ENCODE measurements around the gene RAG1.

The RAG1 gene

GRCh38 chr11:36578458-36578857 is 10.7 kb downstream of the RAG1 start:
- Histone ChIP-seq H3K79me2 (ENCODE audit: low read length) (no peaks in the 10 kb centered on the region), H3K9me3 (ENCODE audit: insufficient read depth, low read length) (no peaks in the 10 kb centered on the region), H3K4me2 (ENCODE audit: low read length) (no peak overlapping the region), H2AFZ (ENCODE audit: low read depth, low read length) (no peak overlapping the region), H3K4me1 (ENCODE audit: low read length) (no peaks in the 10 kb centered on the region), H3K4me3 (ENCODE audit: low read length) (no peak overlapping the region), H4K20me1 (ENCODE audit: insufficient read depth, low read length) (no peaks in the 10 kb centered on the region), H3K36me3 (replicated peaks; ENCODE audit: low read depth, low read length) (no peaks in the 10 kb centered on the region), H3K9ac (ENCODE audit: low read length) (no peak overlapping the region), H3K27me3 (ENCODE audit: low read depth, low read length) (peaks cover 33% of the 10 kb centered on the region), H3K27ac (ENCODE audit: low read length) (no peak overlapping the region)
- TF ChIP-seq CTCF (IDR thresholded peaks at IDR 0.05; ENCODE audit: low read depth, low read length) (no peak), EZH2phosphoT487 (IDR thresholded peaks at IDR 0.05; ENCODE audit: low read depth) (no peak)

- Histone ChIP-seq H3K9ac (ENCODE audit: low read length) (no peak overlapping the region), H3K36me3 (replicated peaks; ENCODE audit: low read depth, low read length) (no peaks in the 10 kb centered on the region), H3K27me3 (ENCODE audit: low read depth, low read length) (peaks cover 19% of the 10 kb centered on the region), H3K27ac (ENCODE audit: low read length) (no peak overlapping the region), H2AFZ (ENCODE audit: low read depth, low read length) (no peak overlapping the region), H3K9me3 (ENCODE audit: insufficient read depth, low read length) (no peaks in the 10 kb centered on the region), H4K20me1 (ENCODE audit: insufficient read depth, low read length) (no peaks in the 10 kb centered on the region), H3K4me2 (ENCODE audit: low read length) (no peak overlapping the region), H3K79me2 (ENCODE audit: low read length) (no peaks in the 10 kb centered on the region), H3K4me3 (ENCODE audit: low read length) (no peak overlapping the region), H3K4me1 (ENCODE audit: low read length) (no peaks in the 10 kb centered on the region)
- TF ChIP-seq EZH2phosphoT487 (IDR thresholded peaks at IDR 0.05; ENCODE audit: low read depth) (no peak), CTCF (IDR thresholded peaks at IDR 0.05; ENCODE audit: low read depth, low read length) (no peak)
Observed at GRCh38 chr11:36581536-36581935, 13.7 kb downstream of the RAG1 start.

- no peaks in the 10 kb centered on the region for H3K36me3 ChIP-seq (replicated peaks; ENCODE audit: low read depth, low read length)
- no peaks in the 10 kb centered on the region for H4K20me1 ChIP-seq (ENCODE audit: insufficient read depth, low read length)
- H3K79me2 ChIP-seq (ENCODE audit: low read length): no peaks in the 10 kb centered on the region
- no peak overlapping the region for H3K9ac ChIP-seq (ENCODE audit: low read length)
- H3K27me3 ChIP-seq (ENCODE audit: low read depth, low read length): peaks cover 11% of the 10 kb centered on the region
- no peak overlapping the region for H2AFZ ChIP-seq (ENCODE audit: low read depth, low read length)
- no peak overlapping the region for H3K4me2 ChIP-seq (ENCODE audit: low read length)
- H3K27ac ChIP-seq (ENCODE audit: low read length): no peak overlapping the region
- H3K4me1 ChIP-seq (ENCODE audit: low read length): no peaks in the 10 kb centered on the region
- TF ChIP-seq CTCF (IDR thresholded peaks at IDR 0.05; ENCODE audit: low read depth, low read length): no peak
- TF ChIP-seq EZH2phosphoT487 (IDR thresholded peaks at IDR 0.05; ENCODE audit: low read depth): no peak
- no peak overlapping the region for H3K4me3 ChIP-seq (ENCODE audit: low read length)
- H3K9me3 ChIP-seq (ENCODE audit: insufficient read depth, low read length): no peaks in the 10 kb centered on the region
Observed at GRCh38 chr11:36583667-36584066, 15.9 kb downstream of the RAG1 start.

GRCh38 chr11:36586543-36586942 is 18.7 kb downstream of the RAG1 start:
- no peaks in the 10 kb centered on the region for H3K4me1 ChIP-seq (ENCODE audit: low read length)
- H2AFZ ChIP-seq (ENCODE audit: low read depth, low read length): no peak overlapping the region
- H3K27me3 ChIP-seq (ENCODE audit: low read depth, low read length): peaks cover 27% of the 10 kb centered on the region
- H3K27ac ChIP-seq (ENCODE audit: low read length): no peak overlapping the region
- H3K79me2 ChIP-seq (ENCODE audit: low read length): no peaks in the 10 kb centered on the region
- H3K4me2 ChIP-seq (ENCODE audit: low read length): no peak overlapping the region
- no peaks in the 10 kb centered on the region for H3K9me3 ChIP-seq (ENCODE audit: insufficient read depth, low read length)
- H3K4me3 ChIP-seq (ENCODE audit: low read length): no peak overlapping the region
- H4K20me1 ChIP-seq (ENCODE audit: insufficient read depth, low read length): no peaks in the 10 kb centered on the region
- H3K9ac ChIP-seq (ENCODE audit: low read length): no peak overlapping the region
- TF ChIP-seq EZH2phosphoT487 (IDR thresholded peaks at IDR 0.05; ENCODE audit: low read depth) (no peak), CTCF (IDR thresholded peaks at IDR 0.05; ENCODE audit: low read depth, low read length) (no peak)
- H3K36me3 ChIP-seq (replicated peaks; ENCODE audit: low read depth, low read length): no peaks in the 10 kb centered on the region

Data from OCI-LY3 (cell line).